GM19463 (cell line): ENCODE measurements around the gene CCK.

Experiments
- ATAC-seq: cut with Tn5 transposase; IDR thresholded peaks from one replicate; pipeline ENCODE4 v1.9.1; 2021; ENCODE audit warnings: mild to moderate bottlenecking, moderate library complexity; ENCODE audit not compliant: unreplicated experiment

CCK gene

DNA sequence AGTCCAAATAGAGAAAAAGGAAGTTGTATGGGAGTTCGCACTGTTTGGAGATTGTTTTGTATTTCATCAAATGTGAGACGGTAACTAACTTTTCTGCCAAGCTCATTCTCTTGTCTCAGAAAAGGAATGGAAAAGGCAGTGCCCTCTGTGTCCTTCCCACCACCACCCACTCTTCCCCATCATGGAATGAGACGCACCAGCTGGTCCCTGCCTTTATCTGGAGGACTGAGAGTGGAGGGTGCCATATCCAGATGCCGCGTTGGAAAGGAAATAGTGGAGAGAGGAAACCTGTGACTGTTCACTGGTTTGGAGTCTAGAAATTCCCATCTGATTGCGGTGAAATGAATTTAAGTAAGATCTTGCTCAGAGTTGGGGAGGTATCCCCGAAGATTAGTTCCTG is 3.7 kb upstream of the CCK start:
- ATAC-seq = no peak

DNA sequence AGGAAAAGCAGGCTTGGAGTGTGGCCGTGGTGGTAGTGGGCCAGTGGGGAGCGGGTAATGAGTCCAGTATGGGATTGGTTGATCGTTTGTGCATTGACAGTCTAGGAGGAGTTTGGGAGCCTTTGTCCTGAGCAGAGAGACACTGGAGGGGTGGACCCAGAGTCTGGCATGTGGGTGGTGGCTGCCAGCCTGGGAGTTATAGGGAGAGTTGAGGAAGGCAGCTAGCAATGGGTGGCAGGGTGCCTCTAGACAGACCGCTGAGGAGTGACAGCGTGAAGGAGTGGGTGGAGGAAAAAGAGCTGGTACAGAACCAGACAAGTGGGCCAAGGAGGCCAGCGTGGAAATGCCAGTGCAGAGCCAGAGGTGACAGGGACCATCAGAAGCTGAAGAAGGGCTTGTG is 1.9 kb upstream of the CCK start:
- no peak for ATAC-seq

DNA sequence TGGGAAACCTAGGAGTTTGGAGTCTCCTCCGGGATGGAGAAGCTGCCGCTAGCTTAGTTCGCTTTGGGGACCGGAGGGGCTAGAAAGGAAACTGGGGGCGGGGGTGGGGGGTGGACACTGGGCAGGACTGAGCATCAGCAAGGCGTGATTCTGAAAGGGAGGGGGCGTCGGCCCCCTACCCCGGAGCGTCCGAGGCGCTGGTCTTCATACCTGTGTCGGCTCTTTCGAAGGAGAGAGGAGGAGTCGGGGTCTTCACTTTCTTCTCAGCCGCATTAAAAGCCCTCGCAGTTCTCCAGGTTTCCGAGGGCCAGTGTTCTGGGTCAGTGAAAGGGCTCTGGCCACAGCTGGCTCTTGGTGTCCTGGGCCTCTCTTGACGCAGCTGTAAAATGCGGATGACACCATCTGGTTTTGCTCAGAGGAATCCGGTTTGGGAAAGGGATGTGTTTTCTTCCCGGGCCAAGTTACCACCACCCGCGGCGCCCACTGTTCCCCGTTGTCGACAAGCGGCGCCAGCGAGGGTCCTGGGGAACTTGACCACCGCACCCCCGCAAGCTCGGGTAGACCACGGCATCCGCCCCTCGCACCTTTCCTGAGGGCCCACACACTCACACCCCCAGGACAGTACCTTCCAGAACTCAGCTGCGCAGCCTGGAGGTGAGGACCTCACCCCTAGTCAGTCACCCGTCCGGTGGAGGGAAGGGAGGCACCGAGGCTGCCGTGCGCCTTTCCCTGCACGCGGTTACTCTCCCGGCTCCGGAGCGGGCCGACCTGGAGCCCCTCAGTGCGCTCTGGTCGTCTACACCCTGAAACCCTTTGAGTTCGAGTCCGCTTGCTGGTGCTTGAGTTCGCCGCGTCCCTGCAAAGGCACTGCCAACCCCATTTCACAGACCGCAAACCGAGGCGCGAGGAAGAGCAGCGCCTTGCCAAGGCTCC is 660 bp downstream of the CCK start:
- no peak for ATAC-seq

DNA sequence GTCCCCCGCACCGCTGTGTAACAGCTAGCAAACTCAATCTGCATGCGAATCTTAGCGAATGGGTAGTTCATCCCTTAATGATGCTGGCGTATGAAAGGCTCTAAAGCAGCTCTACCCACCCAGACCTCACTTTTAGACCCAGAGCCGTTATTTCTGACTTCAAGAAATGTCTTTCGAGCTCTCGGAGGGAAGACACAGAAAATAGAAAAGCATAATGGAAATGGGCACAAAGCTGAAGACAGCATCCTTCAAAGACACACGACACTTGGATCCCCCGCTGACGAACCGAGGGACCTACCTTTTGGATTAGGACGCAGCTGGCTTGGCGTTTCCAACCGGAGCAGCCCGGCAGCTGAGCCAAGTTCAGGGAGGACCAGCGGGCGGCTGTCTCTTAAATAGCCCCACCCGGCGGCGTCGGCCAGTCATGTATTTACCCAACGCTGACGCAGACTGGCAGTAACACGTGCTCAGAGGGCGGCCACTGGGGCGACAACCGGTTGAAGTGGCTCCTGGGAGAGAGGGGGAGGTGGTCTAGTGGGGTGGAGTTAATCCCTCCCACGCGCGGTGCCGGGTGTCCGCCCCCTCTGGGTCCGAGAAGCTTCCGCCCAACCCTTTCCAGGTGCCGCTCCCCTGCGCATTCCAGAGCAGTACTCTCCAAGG is 1.5 kb downstream of the CCK start:
- no peak for ATAC-seq

DNA sequence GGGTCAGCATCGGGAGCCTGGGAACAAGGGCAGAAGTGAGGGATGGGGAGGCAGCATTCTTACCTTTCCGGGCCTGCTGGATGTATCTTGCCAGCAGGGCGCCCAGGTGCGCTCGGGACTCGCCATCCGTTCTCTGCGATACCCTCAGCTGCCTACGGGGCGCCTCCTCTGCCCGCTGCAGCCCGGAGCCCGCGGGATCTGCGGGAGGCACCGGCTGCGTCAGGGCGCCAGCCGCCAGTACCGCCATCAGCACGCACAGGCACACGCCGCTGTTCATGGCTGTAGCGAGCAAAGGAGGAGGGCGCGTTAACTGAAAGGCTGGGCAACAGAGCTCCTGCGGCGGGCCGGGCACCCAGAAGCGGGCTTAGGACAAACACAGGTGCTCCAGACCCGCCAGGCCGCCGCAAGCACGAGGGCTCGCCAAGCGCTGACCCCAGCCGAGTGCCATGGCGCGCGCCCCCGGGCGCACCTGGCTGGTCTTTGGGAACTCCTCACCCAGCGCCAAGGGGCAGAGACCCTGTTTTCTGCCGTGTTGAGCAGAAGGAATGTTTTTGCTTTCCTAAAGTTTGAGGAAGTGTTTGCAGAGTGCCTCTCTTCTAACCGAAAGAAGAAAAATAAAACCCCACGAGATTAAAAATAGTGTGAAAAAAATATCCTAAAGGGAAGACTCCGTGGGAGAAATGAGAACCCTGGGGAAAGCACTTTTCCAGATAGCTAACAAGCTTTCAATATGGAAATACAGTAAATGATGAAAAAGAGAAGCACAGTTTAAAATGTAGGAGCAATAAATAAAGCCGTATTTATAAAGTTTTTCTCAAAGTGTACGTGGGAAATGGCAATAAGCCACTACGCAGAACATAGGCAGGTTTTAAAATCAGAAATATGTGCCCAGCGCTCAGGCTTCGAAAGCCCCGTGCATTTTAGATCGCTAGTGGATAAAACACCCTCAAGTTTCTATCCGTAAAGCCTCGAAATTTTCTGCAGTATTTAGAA is 2.3 kb downstream of the CCK start:
- no peak for ATAC-seq

DNA sequence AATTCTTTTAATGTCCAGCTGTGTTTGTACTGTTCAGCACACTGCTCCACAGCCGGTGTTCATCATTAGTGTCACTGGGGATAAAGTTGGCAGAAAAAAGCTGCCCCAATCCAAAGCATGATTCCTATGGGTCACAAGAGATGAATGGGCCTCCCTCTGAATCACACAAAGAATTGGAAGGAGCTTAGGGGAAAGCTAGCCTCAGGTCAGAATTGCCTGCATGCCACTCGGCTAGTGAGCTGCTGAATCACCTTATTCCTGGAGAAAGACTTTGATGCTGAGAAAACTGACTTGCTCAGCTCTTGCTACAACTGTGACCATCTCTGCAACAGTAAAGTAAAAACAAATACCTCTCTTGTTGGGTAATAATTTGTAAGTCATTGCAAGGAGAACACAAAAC is 3.5 kb downstream of the CCK start:
- no peak for ATAC-seq

DNA sequence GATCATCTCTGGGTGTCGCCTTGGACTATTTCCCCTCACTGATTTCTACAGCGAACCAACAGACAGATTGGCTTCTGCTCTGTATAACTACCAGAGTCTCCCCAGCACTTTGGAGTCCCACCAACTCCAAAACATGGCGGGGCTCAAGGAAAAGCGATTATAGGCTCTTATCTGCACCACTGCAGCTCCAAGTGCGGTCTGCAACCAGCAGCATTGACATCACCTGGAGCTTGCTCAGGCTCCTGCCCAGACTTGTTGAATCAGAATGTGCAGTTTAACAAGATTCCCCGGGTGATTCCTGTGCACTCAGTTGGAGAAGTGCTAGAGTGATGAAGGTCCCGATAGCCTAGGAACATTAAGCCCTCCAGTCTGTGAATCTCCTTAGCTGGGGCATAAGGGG is 9.0 kb downstream of the CCK start:
- ATAC-seq = no peak

DNA sequence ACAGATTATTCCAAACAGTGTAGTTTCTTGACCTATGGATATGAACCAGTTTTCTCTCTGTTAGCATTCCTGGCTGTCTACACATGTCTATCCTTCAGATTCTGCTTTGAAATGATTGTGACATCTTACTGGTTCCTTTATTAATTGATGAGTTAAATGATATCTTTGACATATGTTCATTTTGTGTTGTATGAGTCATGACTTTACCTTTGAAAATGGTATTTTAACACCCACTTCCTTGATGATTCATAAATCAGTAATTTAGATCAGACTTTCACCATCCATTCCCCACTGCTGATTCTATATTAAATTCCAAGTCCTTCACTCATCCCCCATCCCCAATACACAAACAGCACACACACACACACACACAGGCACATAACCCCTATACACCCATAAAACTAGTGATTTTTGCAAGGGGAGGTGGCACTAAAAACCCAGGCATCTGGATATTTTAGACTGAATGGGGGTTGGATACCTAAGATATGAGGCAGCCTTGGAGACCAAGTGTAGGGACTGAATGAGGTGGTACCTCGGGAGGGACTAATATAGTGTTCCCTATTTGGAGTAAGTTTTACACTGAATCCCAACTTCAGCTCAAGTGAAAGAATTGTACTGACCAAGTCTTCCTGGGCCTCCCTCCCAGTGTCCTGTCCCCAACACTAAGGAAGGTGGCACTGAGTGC is 9.7 kb downstream of the CCK start:
- no peak for ATAC-seq

DNA sequence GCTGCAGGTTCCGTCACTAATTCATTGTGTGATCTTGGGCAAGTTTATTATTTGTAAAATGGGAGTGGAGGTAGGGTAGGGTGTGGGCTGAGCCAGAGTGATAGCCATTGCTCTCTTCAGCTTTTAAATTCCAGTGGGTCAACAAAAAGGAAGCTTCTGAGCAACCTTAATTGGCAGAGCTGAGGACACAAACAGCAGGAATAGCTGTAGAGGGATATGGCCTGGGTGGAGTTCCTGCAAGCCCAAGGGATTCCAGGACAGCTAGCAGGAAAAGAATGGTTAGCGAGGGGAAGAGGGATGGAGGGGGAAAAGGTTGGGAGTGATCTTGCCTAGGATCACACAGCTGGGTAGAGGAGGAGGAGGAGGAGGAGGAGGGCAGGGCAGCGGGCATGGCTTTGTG is 11.4 kb downstream of the CCK start:
- no peak for ATAC-seq

DNA sequence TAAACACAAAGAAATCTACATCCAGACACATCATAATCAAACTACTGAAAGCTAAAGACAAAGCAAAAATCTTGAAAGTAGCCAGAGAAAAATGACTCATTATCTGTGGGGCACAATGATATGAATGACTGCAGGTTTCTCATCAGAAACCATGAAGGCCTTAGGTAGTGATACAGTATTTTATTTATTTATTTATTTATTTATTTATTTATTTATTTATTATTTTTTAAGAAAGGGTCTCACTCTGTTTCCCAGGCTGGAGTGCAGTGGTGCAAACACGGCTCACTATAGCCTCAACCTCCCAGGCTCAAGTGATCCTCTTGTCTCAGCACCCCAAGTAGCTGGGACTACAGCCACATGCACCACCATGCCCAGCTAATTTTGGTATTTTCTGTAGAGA is 15.2 kb downstream of the CCK start:
- ATAC-seq = no peak

DNA sequence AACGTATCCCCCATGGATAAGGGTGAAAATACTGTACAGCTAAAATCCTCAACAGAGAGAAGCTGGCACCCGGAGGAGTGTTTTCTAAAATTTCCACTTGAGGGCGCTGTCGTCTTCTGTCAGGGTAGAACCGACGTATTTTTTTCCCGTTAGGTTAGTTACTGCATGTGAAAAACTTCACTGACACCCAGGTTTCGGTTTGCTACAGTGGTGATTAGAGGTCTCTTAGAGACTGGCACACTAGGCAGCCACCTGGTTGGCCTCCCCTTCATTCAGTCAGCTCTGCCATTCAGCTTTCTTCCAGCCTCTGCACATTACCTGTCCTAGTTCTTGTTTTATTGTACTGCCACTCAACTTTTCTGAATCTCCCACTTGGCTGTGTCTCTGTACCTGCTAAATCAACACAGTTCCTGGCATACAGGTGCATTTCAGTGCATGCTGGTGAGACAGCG is 18.4 kb downstream of the CCK start:
- peak; percentile 70 for ATAC-seq

DNA sequence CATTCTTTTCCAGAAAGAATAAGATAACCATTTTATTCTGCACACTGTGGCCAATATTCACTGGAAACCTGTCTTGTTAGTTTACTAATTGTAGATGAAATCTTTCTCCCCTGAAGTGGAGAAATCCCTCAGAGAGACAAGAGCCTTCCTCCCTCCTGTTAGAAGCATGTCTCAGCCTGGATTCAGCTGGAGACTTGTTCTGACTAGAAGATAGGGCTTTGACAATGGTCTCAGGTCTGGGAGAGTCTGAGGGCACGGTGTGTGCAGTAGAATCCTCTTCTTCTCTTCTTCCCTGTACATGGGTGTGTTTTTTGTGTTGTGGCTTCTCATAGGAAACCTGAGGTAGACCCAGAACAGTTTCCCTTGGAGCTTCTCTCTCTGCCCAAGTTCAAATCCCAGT is 19.9 kb downstream of the CCK start:
- no peak for ATAC-seq

DNA sequence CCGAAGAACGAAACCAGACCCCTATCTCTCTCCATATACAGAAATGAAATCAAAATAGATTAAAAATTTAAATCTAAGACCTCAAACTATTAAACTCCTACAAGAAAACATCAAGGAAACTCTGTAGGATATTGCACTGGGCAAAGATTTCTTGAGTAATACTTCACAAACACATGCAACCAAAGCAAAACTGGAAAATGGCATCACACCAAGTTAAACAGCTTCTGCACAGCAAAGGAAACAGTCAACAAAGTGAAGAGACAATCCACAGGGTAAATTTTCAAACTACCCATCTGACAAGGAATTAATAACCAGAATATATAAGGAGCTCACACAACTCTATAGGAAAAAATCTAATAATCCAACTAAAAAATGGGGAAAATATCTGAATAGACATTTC is 29.4 kb downstream of the CCK start:
- no peak for ATAC-seq

DNA sequence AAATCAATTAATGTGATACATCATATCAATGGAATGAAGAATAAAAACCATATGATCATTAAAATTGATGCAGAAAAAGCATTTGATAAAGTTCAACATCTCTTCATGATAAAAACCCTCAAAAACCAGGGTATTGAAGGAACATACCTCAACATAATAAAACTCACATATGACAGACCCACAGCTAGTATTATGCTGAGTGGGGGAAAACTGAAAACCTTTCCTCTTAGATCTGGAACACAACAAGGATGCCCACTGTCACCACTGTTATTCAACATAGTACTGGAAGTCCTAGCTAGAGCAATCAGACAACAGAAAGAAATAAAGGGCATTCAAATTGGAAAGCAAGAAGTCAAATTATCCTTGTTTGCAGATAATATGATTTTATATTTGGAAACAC is 30.5 kb downstream of the CCK start:
- ATAC-seq = no peak

DNA sequence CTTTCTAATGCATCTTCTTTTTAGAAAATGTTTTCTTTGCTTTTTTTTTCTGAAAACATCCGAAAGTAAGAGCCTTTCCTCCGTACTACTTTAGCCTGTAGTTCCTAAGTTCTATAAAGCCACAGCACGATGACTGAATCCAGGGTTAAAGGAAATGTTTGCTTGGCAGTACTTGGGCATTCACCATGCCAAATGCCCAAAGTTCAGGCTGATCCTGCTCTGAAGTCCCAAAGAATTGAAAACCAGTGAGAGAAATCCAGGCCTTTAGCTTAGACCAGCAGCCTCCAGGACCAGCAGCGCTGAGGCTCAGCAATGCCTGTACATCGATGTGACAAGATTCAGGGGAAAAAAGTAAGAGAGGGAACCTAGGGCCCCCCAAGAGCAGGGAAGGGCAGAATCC is 35.1 kb downstream of the CCK start:
- no peak for ATAC-seq

DNA sequence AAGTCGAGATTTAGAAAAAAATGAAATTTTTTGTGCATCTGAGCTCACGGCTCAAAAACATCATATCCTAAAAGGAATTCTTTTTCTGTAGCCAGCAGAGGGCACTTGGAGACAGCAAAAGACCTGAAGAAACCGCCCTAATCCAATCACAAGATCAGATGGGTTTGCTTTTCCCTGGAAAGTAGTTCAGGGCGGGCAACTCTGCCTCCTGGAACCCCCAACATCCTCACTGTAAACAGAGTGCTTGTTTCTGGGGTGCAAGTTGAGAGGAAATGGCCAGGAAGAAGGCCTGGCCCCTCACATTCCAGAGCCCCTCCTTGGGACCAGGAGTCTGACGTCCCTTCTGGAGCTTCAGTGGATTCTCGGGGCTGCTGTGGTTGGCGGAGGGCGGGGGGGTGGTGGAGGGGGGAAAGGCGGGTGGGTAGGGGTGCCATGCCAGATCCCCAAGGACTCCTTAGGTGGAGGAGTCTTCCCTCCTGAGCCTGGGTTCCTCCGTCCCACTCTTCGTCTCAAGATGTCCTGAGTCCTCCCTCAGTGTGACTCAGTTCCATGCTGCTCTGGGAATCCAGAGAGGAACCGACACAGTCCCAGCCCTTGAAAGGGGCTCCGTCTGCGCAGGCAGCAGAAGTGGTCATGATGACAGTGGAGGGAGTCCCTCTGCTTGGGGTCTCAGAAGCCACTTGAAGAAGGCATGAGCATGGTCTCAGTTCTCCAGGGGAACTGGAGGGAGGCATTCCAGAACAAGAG is 35.9 kb downstream of the CCK start:
- no peak for ATAC-seq

DNA sequence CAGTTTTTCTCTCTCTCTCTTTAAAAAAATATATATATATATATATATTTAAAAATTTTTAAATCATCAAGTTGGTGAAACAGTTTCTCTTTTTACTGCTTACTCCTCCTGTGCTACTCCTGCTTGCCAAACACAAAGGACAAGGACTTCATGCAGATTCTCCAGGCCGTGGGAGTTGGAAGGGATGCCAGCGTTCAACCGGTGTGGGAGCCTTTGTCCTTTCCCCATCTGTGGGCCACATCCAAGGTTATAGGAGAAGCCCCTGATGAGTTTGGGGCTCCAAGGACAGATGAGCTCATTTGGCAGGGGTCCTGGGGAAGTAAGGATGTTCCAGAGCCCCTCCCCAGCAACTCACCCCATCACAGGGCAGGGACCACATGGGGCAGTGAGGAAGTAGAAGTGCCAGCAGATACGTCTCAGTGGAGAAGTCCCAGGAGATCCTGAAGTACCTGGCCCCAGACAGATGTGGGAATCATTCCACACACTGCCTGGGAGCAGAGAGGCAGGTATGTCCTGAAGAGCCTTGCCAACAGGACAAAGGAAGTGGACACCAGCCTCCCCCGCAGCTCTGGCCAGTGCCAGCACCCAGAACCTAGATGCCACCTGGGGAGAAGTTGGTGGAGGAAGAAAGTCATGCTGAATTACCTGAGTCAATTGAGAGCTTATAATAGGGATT is 36.6 kb downstream of the CCK start:
- ATAC-seq = no peak

DNA sequence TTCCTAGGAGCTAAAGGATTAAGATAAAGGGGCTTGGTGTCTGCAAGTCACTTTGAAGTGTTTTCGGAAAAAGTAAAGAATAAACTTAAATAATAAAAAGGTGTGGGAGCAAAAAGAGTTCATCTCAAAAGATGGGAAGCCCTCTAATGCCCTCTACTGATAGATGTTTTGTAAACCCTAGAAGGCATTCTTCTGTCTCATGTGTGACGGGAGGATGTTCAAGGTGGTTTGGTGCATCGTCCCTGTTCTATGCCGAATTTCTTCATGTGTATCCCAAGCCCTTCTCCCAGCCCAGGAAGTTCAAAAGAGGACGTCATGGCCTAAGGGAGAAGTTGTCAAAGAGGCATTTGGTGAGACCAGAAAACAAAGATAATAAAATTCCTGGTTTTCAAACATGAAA is 37.2 kb downstream of the CCK start:
- no peak for ATAC-seq
